ENCODE data around the gene ERP29.
"Not testable (repeated sequence)": the region's sequence is repeated elsewhere in the genome, so short reads cannot be mapped to it uniquely, and the experiment has no call there.

The ERP29 gene

GRCh38 chr12:112035219-112035785 is 22.1 kb downstream of the ERP29 start:
- no peak overlapping the region for H3K4me3 ChIP-seq (ENCODE audit: low read depth, low read length)

- not testable (repeated sequence) for H3K4me3 ChIP-seq (ENCODE audit: low read depth, low read length)
Observed at GRCh38 chr12:112036614-112037013, 23.4 kb downstream of the ERP29 start.

DNA sequence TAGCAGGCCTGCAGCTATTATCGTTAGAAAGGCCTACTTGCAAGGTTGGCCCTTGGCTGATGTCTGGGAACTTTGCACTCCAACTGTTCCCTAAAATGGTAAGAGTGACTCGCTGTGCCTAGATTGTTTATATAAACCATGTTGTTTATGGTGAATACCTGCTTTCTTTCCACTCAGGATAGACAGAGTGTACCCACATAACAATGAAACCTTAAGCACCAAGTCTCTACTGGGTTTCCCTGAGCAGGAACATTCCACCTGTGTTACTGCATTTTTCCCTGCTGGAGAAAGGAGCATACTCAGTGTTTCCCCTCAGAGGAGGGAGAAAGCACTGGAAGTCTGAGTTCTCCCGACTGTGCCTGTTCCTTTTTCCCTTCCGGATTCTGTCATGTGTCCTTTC is 32.8 kb downstream of the ERP29 start:
- no peak overlapping the region for H3K4me3 ChIP-seq (ENCODE audit: low read depth, low read length)

GRCh38 chr12:112049351-112049750 is 36.1 kb downstream of the ERP29 start:
- no peak overlapping the region for H3K4me3 ChIP-seq (ENCODE audit: low read depth, low read length)

- no peak overlapping the region for H3K4me3 ChIP-seq (ENCODE audit: low read depth, low read length)
Observed at GRCh38 chr12:112061137-112061536, 47.9 kb downstream of the ERP29 start.

GRCh38 chr12:112063273-112063672 is 50.0 kb downstream of the ERP29 start:
- H3K4me3 ChIP-seq (ENCODE audit: low read depth, low read length) = no peak overlapping the region

GRCh38 chr12:112066566-112066965 is 53.3 kb downstream of the ERP29 start:
- H3K4me3 ChIP-seq (ENCODE audit: low read depth, low read length) = no peak overlapping the region
